CD4-positive, alpha-beta T cell treated with Interleukin-10 for 1 hour (primary cell): Measurements from ENCODE around the gene CPZ.

ENCODE experiments used
- DNase-seq: peaks from one replicate; pipeline ENCODE4 v3.0.0-alpha.2; 2020

CPZ gene

GRCh38 chr4:8581094-8581861 is 11.3 kb upstream of the CPZ start:
- DNase-seq = no peak

GRCh38 chr4:8582016-8582415 is 10.5 kb upstream of the CPZ start:
- no peak for DNase-seq

DNA sequence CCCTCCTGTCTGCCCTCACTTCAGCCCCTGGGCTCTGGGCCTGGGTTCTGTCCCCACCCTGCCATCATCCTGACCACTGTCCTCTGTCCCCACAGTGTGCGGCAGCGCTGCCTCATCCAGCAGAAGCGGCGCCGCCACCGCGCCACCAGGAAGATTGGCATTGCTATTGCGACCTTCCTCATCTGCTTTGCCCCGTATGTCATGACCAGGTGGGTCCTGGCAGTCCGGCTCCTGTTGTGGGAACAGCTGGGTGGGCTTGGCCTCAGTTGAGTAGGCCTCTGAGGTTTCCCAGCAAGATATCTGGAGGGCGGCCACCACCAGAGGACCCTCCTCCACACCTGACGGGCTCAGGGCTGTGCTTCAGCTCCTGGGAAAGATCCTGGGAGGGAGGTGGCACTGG is 10.1 kb upstream of the CPZ start:
- DNase-seq = no peak

DNA sequence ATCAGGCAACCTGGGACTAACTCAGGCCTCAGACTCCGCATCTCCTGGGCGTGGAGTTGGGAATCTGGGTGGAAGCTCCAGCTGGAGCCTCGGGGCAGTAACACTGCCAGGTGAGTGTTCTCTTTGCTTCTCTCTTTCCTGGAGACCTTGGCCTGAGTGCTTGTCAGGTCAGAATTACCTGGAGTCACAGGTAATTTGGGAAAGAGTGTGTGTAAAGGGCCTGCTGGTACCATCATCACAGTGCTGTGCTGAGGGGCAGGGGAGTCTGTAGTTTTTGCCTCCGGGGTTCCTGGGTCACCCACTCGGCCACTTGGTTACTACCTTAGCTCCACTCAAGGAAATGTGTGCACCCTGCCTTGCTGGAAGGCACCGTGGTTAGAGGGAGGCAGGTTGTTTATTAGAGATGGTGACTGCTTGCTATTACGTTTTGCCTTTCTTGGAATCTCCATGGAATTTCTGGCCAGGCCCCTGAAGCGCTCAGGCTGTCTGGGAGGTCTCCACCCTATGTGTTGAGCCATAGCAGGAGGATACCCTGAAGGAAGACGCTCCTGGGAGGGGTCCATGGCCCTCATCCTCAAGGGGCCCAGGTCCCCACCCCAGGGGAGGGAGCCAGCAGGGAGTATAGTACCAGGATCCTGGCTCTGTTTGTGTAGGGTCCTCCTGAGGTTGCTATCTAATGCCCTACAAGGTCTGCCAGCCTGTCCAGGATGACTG is 9.5 kb upstream of the CPZ start:
- DNase-seq = no peak

- no peak for DNase-seq
Observed at GRCh38 chr4:8583655-8584025, 8.9 kb upstream of the CPZ start.

GRCh38 chr4:8585186-8585585 is 7.4 kb upstream of the CPZ start:
- no peak for DNase-seq

DNA sequence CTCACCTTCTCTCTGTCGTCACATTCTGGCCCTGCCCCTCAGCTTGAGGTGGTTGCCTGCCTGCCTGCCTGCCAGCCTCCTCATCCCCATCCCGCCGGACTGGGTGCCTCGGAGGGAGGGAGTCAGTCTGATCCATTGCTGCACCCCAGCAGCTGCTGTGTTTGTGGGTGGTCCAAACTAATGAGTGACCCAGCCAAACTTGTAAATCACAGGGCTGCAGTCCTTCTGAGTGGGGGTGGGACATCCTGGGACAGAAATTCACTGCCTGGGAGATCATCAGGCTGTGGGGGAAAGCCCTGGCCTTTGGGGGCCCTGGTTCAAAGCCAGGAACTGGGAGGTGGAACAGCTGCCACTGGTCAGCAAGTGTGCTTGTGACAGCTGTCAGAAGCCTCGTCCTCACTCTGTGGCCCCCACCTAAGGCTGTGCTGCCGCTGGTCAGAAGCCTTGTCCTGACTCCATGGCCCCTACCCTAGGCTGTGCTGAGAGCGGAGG is 6.8 kb upstream of the CPZ start:
- no peak for DNase-seq

- DNase-seq = no peak
Observed at GRCh38 chr4:8586246-8586645, 6.3 kb upstream of the CPZ start.

- no peak for DNase-seq
Observed at GRCh38 chr4:8586671-8587468, 5.7 kb upstream of the CPZ start.

DNA sequence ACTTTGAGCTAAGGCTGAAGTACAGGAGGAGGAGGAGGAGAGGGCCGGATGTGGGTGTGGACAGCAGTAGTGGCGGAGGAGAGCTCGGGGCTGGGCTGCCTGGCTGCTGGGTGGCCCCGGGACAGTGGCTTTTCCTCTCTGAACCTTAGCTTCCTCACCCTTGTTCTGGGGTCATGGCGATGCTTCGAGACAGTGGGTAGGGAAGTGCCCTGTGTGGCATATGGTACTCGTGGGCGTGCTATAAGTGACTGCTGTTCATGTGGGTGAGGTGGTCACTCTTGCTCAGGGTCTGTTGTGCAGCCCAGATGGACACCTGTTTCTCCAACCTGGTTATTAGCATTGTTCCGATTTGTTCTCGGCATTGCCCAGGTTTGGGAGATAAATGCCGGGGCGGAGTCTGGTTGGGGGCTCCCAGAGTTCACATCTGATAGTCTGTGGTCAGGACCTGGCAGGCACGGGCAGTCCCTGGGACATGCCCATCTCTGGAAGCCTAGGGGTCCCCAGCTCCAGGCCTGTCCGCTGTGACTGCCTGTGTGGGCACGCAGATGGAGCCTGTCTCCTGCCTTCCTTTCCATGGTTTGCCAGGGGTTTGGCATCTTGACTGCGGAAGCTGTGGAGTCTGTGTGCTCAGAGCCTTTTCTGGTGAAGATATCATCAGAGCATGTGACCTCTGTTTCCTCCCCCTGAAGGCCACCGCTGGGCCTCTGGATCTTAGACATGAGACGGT is 4.9 kb upstream of the CPZ start:
- DNase-seq = no peak

- DNase-seq = no peak
Observed at GRCh38 chr4:8588196-8588470, 4.4 kb upstream of the CPZ start.

DNA sequence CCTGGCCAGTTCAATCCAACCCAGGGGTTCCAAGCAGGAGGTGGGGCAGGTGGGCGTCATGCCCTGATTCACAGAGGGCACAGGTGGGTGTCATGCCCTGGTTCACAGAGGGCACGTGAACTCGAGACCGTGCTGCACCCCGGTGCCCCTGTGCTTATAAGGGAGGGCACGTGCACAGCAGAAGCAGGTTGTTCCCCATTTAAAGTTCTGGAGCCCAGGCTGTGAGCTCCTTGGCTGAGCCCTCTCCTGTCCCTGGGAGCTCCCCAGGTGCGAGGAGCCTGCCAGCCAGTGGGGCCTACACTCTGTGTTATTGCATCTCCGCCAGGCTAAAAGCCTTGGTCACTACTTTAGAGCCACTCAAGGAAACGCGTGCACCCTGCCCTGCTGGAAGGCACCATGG is 3.2 kb upstream of the CPZ start:
- DNase-seq = no peak

DNA sequence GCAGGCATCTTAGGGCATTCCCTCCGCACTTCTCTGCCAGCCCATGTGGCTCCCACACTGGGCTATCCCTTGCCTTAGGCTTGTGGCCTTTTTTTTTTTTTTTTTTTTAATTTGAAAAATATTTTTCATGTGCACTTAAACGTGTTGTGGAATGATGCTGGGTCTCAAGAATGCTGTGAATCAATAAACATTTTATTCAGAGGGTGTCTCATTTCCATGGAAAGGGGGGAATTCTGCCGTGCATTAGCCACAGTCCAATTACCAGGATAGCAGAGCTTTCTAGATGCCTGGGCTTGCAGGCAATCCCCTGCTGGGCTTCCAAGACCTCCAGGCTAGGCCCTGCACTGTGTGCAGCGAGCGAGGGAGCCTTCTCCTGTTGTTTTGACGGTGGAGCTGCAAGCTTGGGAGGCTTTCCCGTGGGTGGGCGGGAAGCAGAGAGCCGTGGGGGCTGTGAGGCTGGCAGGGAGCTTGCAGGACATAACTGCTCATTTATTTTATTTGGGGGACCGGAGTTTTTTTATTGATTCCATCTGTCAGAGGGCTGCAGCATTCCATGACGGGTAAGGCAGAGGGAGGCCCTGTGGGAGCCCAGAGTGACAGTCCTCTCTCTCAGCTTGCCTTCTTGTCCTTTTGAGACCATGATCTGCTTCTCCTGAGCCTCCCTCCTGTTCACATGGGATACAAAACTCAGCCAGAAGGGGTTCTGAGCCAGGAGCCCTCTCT is 2.6 kb upstream of the CPZ start:
- no peak for DNase-seq

DNA sequence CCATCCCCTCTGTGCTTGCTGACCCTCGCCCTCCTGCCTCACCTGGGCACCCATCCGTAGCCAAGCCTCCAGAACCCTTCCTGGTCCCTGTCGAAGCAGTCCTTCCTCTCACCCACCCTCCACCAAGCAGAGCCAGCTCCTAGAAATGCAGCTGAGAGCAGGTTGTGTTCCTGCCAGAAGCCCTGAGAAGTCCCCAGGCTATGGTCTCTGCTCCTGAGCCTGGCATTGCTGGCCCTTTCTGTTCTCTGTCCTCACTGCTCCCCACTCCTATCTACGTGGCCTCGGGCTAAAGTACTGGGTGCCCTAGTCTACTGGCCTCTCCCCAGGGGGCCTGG is 2.1 kb upstream of the CPZ start:
- no peak for DNase-seq

DNA sequence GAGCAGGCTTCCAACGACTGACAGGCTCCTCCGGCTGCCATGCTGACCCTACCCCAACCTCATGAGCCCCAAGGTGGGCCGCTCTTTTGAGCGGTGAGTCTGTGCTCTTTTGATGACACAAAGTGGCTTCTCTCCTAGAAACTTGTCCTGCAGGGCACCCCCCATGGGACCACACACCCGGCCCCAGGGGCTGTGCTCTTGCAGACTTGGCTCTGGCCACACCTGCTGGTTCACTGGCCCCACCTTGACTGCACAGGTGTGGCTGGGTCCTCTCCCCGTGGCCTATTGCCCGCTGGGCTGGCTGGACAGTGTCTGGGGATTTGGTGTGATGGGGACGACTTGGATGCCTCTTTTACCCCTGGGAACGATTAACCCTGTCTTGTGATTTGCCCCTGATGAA is 1.5 kb upstream of the CPZ start:
- DNase-seq = no peak

DNA sequence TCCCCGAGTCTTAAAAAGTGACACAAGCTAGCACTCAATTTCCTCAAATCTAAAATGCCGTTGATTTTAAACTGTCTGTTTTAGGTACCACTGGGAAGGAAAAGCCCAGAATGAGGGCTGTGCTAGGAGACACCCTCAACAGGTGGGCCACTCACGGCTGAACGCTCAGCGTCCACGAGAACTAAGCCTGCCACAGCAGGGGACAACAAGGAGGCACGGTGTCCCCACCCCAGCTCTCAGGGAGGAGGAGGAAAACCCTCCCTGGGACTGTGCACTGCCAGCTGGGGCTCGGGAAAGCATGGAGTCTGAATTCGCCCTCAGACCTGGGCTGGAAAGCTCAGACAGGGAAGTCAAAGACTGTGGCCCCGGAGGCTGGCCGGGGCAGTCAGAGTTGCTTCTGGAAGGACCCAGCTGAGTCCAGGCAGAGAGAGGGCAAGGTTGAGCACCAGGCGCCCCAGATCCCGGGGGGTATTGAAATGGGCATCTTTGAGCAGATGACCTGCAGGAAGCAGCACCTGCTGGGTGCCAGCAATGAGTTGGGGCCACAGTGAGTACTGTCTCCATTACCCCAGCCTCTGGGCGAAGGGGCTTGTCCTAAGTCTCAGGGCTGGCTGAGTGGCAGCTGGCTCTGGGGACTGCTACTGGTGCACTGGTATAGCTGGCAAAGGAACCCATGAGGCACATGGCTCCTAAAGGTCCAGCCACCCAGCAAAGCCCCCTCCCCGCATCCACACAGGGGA is 769 bp upstream of the CPZ start:
- DNase-seq = no peak

- no peak for DNase-seq
Observed at GRCh38 chr4:8593264-8594096, 915 bp downstream of the CPZ start.

GRCh38 chr4:8594097-8595038 is 1.8 kb downstream of the CPZ start:
- DNase-seq = no peak

- no peak for DNase-seq
Observed at GRCh38 chr4:8595237-8596087, 2.9 kb downstream of the CPZ start.
